Measurements from ENCODE around the gene SEMA6C. TPM values are rescaled to one million over a fixed set of nuclear protein-coding genes. Genes with fewer than 3 reads are reported as not detected.
A peak's percentile ranks its signal among the peaks of the same experiment; 100 is the strongest.

SEMA6C gene
- total RNA-seq, 1 donor from 2014 or later, result 0.67 TPM

DNA sequence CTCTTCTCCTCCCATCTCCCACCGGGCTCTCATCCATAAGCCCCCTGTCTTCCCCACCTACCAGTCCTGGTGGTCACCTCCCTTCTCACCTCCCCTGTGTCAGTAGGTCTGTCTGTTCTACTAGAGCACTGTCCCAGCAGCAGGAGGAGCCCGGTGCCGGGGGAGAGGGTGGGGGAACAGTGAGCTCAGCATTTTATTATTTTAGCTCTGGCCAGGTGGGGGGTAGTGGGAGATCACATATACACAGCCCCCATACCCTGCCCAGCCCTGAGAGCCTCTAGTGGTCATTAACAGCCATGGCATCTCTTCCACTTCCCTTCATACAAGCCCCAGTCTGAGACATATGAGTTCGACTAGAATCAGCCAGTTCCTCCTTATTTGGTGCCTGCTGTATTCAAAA is 29.4 kb upstream of the SEMA6C start, which contains the start of gene TMOD4:
Gene TMOD4, minus strand, starts transcription at position 119 of the 400 bp plus-strand sequence. CDS start 1,106 bp downstream, outside the sequence.
- intact Hi-C loops (cut with micrococcal nuclease), result no loop called here
- Mint-ChIP-seq H3K27me3 (no peaks in the 10 kb centered on the region), H3K4me3 (no peak within 1 kb of the TSS), H3K9me3 (no peaks in the 10 kb centered on the region), H3K36me3 (ENCODE audit: low read depth) (peaks cover 81% of the 10 kb centered on the region), H3K4me1 (no peaks in the 10 kb centered on the region), H3K27ac (no peak within 1 kb of the TSS)
- ATAC-seq (ENCODE audit: low read depth) (peak; percentile 81), DNase-seq (no peak)
- ChIA-PET POLR2A (interaction anchor here (1.0 kb wide), 1 partner anchor 14 kb away, joined by 6 read pairs; the partner anchor contains the start of gene VPS72), CTCF (no interaction called here)
- TF ChIP-seq, protein P1, sequence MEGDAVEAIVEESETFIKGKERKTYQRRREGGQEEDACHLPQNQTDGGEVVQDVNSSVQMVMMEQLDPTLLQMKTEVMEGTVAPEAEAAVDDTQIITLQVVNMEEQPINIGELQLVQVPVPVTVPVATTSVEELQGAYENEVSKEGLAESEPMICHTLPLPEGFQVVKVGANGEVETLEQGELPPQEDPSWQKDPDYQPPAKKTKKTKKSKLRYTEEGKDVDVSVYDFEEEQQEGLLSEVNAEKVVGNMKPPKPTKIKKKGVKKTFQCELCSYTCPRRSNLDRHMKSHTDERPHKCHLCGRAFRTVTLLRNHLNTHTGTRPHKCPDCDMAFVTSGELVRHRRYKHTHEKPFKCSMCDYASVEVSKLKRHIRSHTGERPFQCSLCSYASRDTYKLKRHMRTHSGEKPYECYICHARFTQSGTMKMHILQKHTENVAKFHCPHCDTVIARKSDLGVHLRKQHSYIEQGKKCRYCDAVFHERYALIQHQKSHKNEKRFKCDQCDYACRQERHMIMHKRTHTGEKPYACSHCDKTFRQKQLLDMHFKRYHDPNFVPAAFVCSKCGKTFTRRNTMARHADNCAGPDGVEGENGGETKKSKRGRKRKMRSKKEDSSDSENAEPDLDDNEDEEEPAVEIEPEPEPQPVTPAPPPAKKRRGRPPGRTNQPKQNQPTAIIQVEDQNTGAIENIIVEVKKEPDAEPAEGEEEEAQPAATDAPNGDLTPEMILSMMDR (IDR thresholded peaks at IDR 0.05), result no peak

DNA sequence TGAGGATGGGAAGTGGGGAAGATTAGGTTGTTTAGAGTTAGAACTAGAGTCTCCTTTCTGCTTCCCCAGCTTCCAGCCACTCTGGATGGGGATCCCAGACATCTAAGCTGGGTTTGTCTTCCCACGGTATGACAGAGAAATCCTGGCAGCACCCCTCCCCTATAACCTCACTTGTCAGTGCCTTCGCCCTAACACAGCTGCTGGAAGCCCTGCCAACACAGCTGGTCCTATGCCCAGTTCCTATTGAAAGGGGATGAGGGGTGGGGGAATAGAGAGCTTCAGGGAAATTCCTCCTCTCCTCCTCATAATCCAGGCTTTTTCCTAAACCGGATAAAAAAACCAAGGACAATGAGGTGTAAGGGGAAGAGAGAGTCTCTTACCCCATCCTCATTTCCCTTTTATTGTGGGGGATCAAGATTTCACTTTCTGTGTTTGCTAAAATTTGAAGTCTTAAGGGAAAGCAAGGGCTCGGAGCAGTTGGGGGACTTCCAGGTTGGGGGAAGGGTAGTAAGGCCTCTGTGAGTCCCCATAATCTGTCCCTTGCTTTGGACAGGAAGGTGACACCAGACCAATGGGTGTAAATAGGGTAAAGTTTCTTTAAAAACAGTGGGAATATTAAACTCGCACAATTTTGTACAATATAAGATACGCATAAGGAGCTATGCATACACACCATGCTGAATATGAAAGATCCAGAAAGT is 28.8 kb upstream of the SEMA6C start:
- no peaks in the 10 kb centered on the region for H3K27me3 Mint-ChIP-seq
- H3K27ac Mint-ChIP-seq, result no peak overlapping the region
- intact Hi-C loops (cut with micrococcal nuclease), result no loop called here
- TF ChIP-seq, protein P1 (IDR thresholded peaks at IDR 0.05), result no peak
- ChIA-PET CTCF (no interaction called here), POLR2A (interaction anchor here (1.0 kb wide), 1 partner anchor 14 kb away, joined by 6 read pairs; the partner anchor contains the start of gene VPS72)
- DNase-seq (no peak), ATAC-seq (ENCODE audit: low read depth) (no peak)
- no peaks in the 10 kb centered on the region for H3K4me1 Mint-ChIP-seq
- peaks cover 81% of the 10 kb centered on the region for H3K36me3 Mint-ChIP-seq (ENCODE audit: low read depth)
- no peaks in the 10 kb centered on the region for H3K9me3 Mint-ChIP-seq
- no peak overlapping the region for H3K4me3 Mint-ChIP-seq

DNA sequence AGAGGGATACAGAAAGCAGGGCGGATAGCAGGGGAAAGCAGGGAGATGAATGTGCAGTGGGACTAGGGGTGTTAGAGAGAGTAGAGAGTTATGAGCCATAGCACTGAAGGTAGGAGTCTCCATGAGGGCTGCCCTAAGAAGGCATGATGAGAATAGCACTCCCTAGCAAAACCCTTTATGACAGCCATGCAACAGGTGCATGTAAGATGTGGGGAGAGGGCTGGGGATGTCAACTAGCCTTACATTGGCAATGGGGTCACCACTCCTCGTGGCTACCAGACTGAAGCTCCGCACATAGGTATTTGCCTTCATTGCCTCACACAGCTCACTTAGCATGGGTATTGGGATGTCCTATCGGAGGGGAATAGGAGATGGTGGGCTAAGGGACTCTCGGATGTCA is 24.8 kb upstream of the SEMA6C start:
- Mint-ChIP-seq H3K9me3 (no peaks in the 10 kb centered on the region), H3K36me3 (ENCODE audit: low read depth) (peaks cover 74% of the 10 kb centered on the region), H3K27me3 (no peaks in the 10 kb centered on the region), H3K4me1 (peaks cover 11% of the 10 kb centered on the region), H3K27ac (no peak overlapping the region), H3K4me3 (no peak overlapping the region)
- intact Hi-C loops (cut with micrococcal nuclease), result no loop called here
- ChIA-PET POLR2A (interaction anchor here (0.6 to 1.5 kb wide), 2 partner anchors 19 to 580 kb away, joined by 5 read pairs; partner anchors contain the start of gene VPS72), CTCF (no interaction called here)
- no peak for DNase-seq
- no peak for ATAC-seq (ENCODE audit: low read depth)
- TF ChIP-seq, protein P1 (IDR thresholded peaks at IDR 0.05), result no peak

DNA sequence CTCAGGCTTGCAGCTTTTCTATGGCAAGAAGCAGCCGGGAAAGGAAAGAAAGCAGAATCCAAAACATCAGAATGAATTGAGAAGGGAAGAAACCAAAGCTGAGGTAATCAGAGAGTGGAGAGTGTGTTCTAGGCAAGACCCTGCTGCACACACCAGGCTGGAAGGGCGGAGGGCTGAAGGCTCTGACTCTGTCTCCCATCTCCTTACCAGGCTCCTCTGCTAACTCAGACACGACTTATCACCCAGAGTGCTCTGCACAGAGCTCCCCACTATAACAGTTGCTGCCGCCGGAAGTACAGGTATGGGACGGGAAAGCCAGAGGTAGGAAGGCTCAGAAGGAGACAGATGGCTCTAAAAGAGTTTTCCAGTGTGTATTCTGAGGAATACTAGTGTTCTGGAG is 20.7 kb upstream of the SEMA6C start:
- H3K9me3 Mint-ChIP-seq, result no peaks in the 10 kb centered on the region
- intact Hi-C loops (cut with micrococcal nuclease), result loop anchor here (10.0 kb wide), 1 partner anchor 448 kb away; the partner anchor contains the start of gene SNX27
- peak overlapping the region; percentile 92 for H3K4me3 Mint-ChIP-seq
- ChIA-PET CTCF (interaction anchor here (2.7 kb wide), 1 partner anchor 67 kb away, joined by 8 read pairs; no protein-coding TSS in a partner anchor), POLR2A (interaction anchor here (1.0 to 2.5 kb wide), 7 partner anchors 10 to 114 kb away, joined by 3 to 22 read pairs (median 7); partner anchors contain the start of genes MLLT11, PSMD4, TNFAIP8L2 and VPS72)
- no peaks in the 10 kb centered on the region for H3K27me3 Mint-ChIP-seq
- ATAC-seq (ENCODE audit: low read depth), result no peak
- H3K36me3 Mint-ChIP-seq (ENCODE audit: low read depth), result peaks cover 55% of the 10 kb centered on the region
- TF ChIP-seq, protein P1 (IDR thresholded peaks at IDR 0.05), result no peak
- DNase-seq, result no peak
- H3K4me1 Mint-ChIP-seq, result peaks cover 33% of the 10 kb centered on the region
- H3K27ac Mint-ChIP-seq, result no peak overlapping the region

DNA sequence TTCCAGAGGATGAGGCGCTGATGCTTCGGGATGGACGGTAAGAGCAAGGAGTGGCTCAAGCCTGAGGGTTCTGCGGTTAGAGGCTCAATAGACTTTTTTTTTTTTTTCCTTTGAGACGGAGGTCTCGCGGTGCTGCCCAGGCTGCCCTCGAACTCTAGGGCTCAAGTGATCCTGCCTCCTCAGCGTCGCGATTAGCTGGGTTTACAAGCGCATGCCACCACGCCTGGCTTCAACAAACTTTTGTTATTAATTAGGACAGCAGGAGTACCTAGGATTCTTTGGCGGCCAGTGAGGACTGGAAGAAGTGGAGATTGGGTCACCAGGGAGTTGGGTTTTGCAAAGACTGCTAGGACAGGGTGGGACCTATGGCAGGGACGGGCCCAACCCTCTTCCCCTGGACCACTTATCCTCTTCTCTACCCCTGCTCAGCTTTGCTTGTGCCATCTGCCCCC is 20.1 kb upstream of the SEMA6C start:
- no peaks in the 10 kb centered on the region for H3K9me3 Mint-ChIP-seq
- POLR2A ChIA-PET, result interaction anchor here (0.8 to 2.5 kb wide), 9 partner anchors 9 to 803 kb away, joined by 3 to 22 read pairs (median 6); partner anchors contain the start of genes MLLT11, PSMD4, RPRD2 and TNFAIP8L2

More for the DNA sequence above, 20.1 kb upstream of the SEMA6C start:
- Mint-ChIP-seq H3K27me3 (no peaks in the 10 kb centered on the region), H3K27ac (peak overlapping the region; percentile 89), H3K4me3 (peak overlapping the region; percentile 92), H3K36me3 (ENCODE audit: low read depth) (peaks cover 57% of the 10 kb centered on the region), H3K4me1 (peaks cover 35% of the 10 kb centered on the region)
- DNase-seq (no peak), ATAC-seq (ENCODE audit: low read depth) (no peak)
- TF ChIP-seq, protein P1 (IDR thresholded peaks at IDR 0.05), result no peak
- CTCF ChIA-PET, result interaction anchor here (2.7 kb wide), 1 partner anchor 67 kb away, joined by 8 read pairs; no protein-coding TSS in a partner anchor
- intact Hi-C loops (cut with micrococcal nuclease), result loop anchor here (1.0 to 10.0 kb wide), 4 partner anchors 24 to 448 kb away; partner anchors contain the start of genes PIP5K1A, PSMD4, SNX27 and VPS72
